ENCODE results near the gene BAX.

DNA sequence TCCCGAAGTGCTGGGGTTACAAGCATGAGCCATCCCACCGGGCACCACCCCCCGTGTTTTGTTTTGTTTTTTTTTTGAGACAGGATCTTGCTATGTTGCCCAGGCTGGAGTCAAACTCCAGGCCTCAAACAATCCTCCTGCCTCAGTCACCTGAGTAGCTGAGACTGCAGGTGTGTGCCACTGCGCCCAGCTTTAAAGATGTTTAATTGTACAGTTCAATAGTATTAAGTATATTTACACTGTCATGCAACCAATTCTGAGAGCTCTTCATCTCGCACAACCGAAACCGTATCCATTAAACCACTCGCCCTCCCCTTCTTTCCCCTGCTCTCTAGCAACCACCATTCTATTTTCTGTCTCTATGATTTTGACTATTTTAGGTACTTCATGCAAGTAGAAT, 38.9 kb upstream of the BAX start:
- TF ChIP-seq, protein P1, sequence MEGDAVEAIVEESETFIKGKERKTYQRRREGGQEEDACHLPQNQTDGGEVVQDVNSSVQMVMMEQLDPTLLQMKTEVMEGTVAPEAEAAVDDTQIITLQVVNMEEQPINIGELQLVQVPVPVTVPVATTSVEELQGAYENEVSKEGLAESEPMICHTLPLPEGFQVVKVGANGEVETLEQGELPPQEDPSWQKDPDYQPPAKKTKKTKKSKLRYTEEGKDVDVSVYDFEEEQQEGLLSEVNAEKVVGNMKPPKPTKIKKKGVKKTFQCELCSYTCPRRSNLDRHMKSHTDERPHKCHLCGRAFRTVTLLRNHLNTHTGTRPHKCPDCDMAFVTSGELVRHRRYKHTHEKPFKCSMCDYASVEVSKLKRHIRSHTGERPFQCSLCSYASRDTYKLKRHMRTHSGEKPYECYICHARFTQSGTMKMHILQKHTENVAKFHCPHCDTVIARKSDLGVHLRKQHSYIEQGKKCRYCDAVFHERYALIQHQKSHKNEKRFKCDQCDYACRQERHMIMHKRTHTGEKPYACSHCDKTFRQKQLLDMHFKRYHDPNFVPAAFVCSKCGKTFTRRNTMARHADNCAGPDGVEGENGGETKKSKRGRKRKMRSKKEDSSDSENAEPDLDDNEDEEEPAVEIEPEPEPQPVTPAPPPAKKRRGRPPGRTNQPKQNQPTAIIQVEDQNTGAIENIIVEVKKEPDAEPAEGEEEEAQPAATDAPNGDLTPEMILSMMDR (IDR thresholded peaks at IDR 0.05): no peak
- no peak for TF ChIP-seq EP300 (IDR thresholded peaks at IDR 0.05)
